Neural progenitor cell (in vitro differentiated cells): ENCODE data around the gene SGSM2.

ENCODE experiments used
- CTCF ChIP-seq: fragments of 200-600 bp; sonication (generic); IDR thresholded peaks from 2 replicates; pipeline ENCODE4 v1.5.1; 2017; ENCODE audit warnings: antibody characterized with exemption, mild to moderate bottlenecking
- EZH2phosphoT487 ChIP-seq: fragments of 200-600 bp; sonication (generic); IDR thresholded peaks from 2 replicates; pipeline ENCODE4 v1.6.1; 2017; ENCODE audit warnings: antibody characterized with exemption

GRCh38 chr17:2423271-2423670 is 86.0 kb downstream of the SGSM2 start:
- TF ChIP-seq EZH2phosphoT487, result no peak
- TF ChIP-seq CTCF, result no peak
